HG03342 (cell line): ENCODE measurements around the gene ADARB1.

Experiments
- ATAC-seq: cut with Tn5 transposase; IDR thresholded peaks from one replicate; pipeline ENCODE4 v1.9.1; 2021; ENCODE audit warnings: mild to moderate bottlenecking, moderate library complexity; ENCODE audit not compliant: unreplicated experiment

The ADARB1 gene

GRCh38 chr21:45039317-45040156 is 34.8 kb upstream of the ADARB1 start:
- ATAC-seq, result no peak

DNA sequence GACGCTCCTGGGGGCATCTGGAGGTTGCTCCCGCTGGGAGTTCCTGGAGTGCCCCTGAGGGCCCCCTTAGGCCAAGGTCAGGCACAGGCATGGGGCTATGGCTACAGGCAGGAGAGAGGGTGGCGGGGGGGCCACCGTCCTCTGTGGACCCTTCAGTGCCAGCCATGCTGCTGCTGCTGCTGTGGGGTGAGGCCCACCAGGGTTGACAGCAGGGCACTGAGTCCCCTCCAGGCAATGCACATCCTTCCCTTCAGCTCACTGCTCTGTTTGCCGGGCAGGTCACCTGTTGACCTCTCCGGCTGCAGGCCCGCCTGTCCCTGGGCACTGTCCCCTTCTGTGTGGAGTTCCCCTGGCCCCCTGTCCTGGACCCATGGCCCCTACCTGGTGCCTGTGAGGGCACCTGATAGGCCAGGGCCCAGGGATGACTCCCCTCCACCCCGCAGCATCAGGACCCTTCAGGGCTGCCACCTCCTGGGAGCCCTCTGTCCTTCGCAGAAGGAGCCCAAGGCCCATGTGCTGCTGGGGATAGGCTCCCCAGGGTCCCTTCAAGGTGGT is 34.1 kb upstream of the ADARB1 start:
- ATAC-seq, result no peak

DNA sequence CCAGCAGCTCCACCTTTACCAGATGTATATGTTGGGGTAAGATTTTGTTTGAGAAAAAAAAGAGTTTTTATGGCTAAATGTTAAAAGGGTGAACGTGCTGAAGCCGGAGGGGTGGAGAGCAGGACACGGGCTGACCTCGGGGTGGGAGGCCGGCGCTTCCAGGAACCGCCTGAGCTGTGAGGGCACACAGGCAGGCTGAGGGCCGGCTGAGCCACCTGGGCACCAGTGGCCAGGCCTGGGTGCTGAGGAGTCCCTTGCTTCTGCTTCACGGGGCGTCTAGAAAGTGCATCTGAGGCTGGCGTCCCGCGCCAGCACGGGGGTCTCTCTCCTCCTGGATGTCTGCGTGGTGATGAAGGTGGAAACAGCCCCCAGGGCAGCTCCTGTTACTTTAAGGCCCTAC is 33.6 kb upstream of the ADARB1 start:
- no peak for ATAC-seq

- no peak for ATAC-seq
Observed at GRCh38 chr21:45041351-45041805, 33.0 kb upstream of the ADARB1 start.

- no peak for ATAC-seq
Observed at GRCh38 chr21:45041984-45042663, 32.3 kb upstream of the ADARB1 start.

GRCh38 chr21:45042664-45043161 is 31.7 kb upstream of the ADARB1 start:
- no peak for ATAC-seq

DNA sequence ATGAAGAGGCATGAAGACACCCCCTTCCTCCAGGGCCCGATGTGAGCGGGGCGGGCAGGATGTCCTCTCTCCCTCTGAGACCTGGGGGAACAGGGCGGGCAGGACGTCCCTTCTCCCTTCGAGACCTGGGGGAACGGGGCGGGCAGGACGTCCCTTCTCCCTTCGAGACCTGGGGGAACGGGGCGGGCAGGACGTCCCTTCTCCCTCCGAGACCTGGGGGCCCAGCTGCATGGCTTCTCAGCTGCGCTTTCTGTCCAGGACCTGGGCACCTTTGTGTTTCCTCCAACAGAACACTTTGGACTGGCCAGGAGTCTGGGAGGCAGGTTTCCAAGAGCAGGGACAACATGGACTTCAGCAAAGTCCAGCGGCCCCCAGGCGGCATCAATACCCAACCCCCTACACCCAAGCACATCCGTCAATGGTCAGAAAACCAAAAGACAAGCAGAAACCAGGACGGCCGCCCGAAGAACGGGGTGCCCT is 30.8 kb upstream of the ADARB1 start:
- no peak for ATAC-seq

DNA sequence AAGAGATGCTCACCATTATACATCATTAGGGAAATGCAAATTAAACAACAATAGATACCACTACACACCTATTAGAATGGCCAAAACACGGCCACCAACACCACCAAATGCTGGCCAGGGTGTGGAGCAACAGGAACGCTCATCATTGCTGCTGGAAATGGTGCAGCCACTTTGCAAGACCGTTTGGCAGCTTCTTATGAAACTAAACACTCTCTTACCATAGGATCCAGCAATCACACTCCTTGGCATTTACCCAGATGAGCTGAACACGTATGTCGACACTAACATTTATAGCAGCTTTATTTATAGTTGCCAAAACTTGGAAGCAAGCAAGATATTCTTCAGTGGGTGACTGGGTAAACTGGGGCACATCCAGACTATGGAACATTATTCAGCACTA is 28.9 kb upstream of the ADARB1 start:
- ATAC-seq, result no peak

GRCh38 chr21:45047257-45047656 is 27.1 kb upstream of the ADARB1 start:
- ATAC-seq, result no peak

GRCh38 chr21:45048026-45048698 is 26.2 kb upstream of the ADARB1 start:
- ATAC-seq, result no peak

DNA sequence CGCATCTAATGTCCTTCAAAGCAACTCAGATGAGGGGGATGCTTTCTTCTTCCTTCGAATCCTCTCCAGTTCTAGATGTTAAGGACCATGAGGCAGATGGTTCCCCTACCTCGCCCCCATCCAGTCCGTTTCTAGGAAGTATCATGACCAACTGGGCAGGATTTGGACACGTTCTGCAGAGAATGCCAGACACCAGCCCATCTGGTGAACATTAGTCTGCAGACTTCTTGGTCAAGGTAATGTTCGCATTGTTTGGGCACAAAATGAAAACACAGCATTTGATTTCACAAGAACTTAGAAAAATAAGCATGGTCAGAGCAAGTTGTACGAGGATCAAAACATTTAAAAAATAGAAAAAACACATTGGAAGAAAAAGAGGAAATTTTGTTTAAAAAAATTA is 25.4 kb upstream of the ADARB1 start:
- ATAC-seq, result no peak

- no peak for ATAC-seq
Observed at GRCh38 chr21:45049714-45050344, 24.6 kb upstream of the ADARB1 start.

DNA sequence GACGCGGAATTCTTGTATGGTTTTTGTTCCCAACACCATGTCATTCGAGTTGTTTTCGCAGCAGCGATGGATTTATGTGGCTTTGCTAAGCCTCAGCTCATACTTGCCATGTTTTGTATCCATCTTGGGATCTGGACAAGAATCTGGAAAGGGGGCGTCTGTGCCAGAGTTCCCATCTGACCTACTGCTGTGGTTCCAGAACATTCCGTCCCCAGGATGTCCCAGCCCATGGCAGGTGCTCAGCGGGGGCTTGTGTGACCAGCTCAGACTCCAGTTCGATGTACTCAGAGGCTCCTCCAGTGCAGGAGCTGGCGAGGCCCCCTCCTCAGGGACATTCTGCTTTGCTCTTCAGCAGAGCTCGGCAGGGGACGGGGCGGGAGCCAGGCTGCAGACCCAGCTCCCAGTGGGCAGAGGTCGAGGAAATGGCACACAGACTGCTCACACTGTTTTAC is 24.0 kb upstream of the ADARB1 start:
- no peak for ATAC-seq

- no peak for ATAC-seq
Observed at GRCh38 chr21:45050797-45051489, 23.4 kb upstream of the ADARB1 start.

- ATAC-seq, result no peak
Observed at GRCh38 chr21:45051580-45052434, 22.6 kb upstream of the ADARB1 start.

GRCh38 chr21:45052960-45053359 is 21.4 kb upstream of the ADARB1 start:
- no peak for ATAC-seq

GRCh38 chr21:45053561-45054226 is 20.7 kb upstream of the ADARB1 start:
- ATAC-seq, result no peak

DNA sequence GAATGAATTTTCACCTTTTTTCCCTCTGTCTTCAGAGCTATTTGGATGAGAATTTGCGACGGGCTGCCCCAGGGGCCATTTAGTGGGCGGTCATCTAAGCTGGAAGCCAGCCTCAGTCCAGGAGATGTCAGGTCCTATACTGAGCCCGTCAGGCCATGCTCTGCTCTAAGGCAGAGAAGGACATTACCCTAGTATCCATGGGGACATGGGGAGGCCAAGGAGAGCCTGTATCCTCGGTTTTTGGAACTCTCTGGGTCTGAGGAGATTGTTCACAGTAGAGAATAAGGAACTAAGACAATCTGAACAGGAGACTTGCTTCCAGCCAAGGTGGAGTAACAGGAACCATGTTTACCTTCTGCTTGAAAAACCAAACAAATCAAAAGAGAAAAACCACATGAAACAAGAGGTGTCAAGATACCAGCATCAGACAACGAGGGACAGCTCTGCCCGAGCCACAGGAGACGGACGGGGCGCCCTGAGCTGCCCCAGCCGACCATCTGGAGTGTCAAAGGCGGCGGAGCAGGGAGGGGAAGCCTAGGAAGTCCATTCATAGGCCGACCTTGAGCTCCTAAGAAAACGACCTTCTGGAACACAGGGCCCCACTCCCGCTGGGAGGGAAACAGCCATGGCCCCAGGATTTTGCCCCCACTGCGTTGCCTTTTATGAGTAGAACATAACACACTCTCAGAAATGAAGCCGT is 20.0 kb upstream of the ADARB1 start:
- ATAC-seq, result no peak
